HEK293 (cell line): Measurements from ENCODE around the gene SERTAD2.

Experiments
- CTCF ChIA-PET: fragments of 350-600 bp; formaldehyde crosslinking; extraction: SDS; loops from one replicate; lab custom pipeline; 2021; ENCODE audit warnings: antibody characterized with exemption; lab: Yijun Ruan, JAX
- POLR2A ChIA-PET: fragments of 300-600 bp; formaldehyde crosslinking; extraction: SDS; loops from one replicate; lab custom pipeline; 2020; ENCODE audit warnings: antibody characterized with exemption, inconsistent platforms; lab: Yijun Ruan, JAX
- H3K27ac ChIP-seq: fragments of 200-500 bp; sonication (Bioruptor generic); 2 replicates; pipeline ENCODE4 v1.5.1; 2014; ENCODE audit warnings: low read depth, low read length, control low read depth, inconsistent platforms; ENCODE audit errors: extremely low read depth
- H3K36me3 ChIP-seq, 2 experiments: fragments of 200-500 bp in 1 of 2; sonication (Bioruptor generic) in 1 of 2; 1 replicate in 1 of 2; 2 replicates in 1 of 2; pipeline ENCODE4 v1.5.1; 2014 to 2017; ENCODE audit warnings: inconsistent platforms in 2 of 2, low read length in 2 of 2; ENCODE audit not compliant: control insufficient read depth in 2 of 2, insufficient read depth in 1 of 2
- H3K4me1 ChIP-seq: fragments of 200-500 bp; sonication (Bioruptor generic); 2 replicates; pipeline ENCODE4 v1.5.1; 2014; ENCODE audit warnings: mild to moderate bottlenecking, low read length, inconsistent platforms; ENCODE audit not compliant: control insufficient read depth, insufficient read depth
- H3K4me3 ChIP-seq: 2 replicates; pipeline ENCODE4 v1.5.1; 2011; ENCODE audit warnings: low read depth, mild to moderate bottlenecking, control low read depth, low read length, moderate library complexity
- H3K9me3 ChIP-seq: fragments of 200-500 bp; sonication (Bioruptor generic); 2 replicates; pipeline ENCODE4 v1.5.1; 2014; ENCODE audit warnings: low read depth, low read length, inconsistent platforms; ENCODE audit not compliant: control insufficient read depth, insufficient read depth
- PRDM10 ChIP-seq: fragments of 450-650 bp; formaldehyde crosslinking; IDR thresholded peaks from 2 replicates; pipeline ENCODE4 v1.5.1; 2016; ENCODE audit warnings: missing biosample characterization, missing genetic modification characterization
- SALL2 ChIP-seq: fragments of 450-650 bp; formaldehyde crosslinking; IDR thresholded peaks from 2 replicates; pipeline ENCODE4 v1.5.0; 2017; ENCODE audit warnings: missing biosample characterization, mild to moderate bottlenecking, missing genetic modification characterization, borderline replicate concordance
- SCRT1 ChIP-seq: fragments of 450-650 bp; formaldehyde crosslinking; IDR thresholded peaks from 2 replicates; pipeline ENCODE4 v1.5.1; 2016; ENCODE audit warnings: missing biosample characterization, missing genetic modification characterization, borderline replicate concordance
- SCRT2 ChIP-seq: fragments of 450-650 bp; formaldehyde crosslinking; IDR thresholded peaks from 2 replicates; pipeline ENCODE4 v1.5.1; 2016; ENCODE audit warnings: missing biosample characterization, missing genetic modification characterization
- YY1 ChIP-seq: fragments of 450-650 bp; formaldehyde crosslinking; IDR thresholded peaks from 2 replicates; pipeline ENCODE4 v1.5.1; 2018; ENCODE audit warnings: missing biosample characterization, missing genetic modification characterization
- ZBTB17 ChIP-seq: fragments of 450-650 bp; formaldehyde crosslinking; IDR thresholded peaks from 2 replicates; pipeline ENCODE4 v1.5.1; 2016; ENCODE audit warnings: missing biosample characterization, missing genetic modification characterization
- ZBTB6 ChIP-seq: fragments of 450-650 bp; formaldehyde crosslinking; IDR thresholded peaks from 2 replicates; pipeline ENCODE4 v1.5.1; 2017; ENCODE audit warnings: missing biosample characterization, missing genetic modification characterization
- ZBTB7A ChIP-seq: fragments of 450-650 bp; formaldehyde crosslinking; IDR thresholded peaks from 2 replicates; pipeline ENCODE4 v1.5.1; 2016; ENCODE audit warnings: low read depth, missing biosample characterization, missing genetic modification characterization
- ZNF10 ChIP-seq: fragments of 450-650 bp; formaldehyde crosslinking; IDR thresholded peaks from 2 replicates; pipeline ENCODE4 v1.5.1; 2017; ENCODE audit warnings: missing biosample characterization, missing genetic modification characterization
- ZNF140 ChIP-seq: fragments of 450-650 bp; formaldehyde crosslinking; IDR thresholded peaks from 2 replicates; pipeline ENCODE4 v1.5.1; 2016; ENCODE audit warnings: missing biosample characterization, missing genetic modification characterization
- ZNF366 ChIP-seq: fragments of 450-650 bp; formaldehyde crosslinking; conservative IDR thresholded peaks from 2 replicates; pipeline ENCODE4 v1.5.1; 2016; ENCODE audit warnings: missing biosample characterization, missing genetic modification characterization
- ZNF518A ChIP-seq: fragments of 450-650 bp; formaldehyde crosslinking; conservative IDR thresholded peaks from 2 replicates; pipeline ENCODE4 v1.5.1; 2016; ENCODE audit warnings: low read depth, missing biosample characterization, missing genetic modification characterization
- ZNF701 ChIP-seq: fragments of 450-650 bp; formaldehyde crosslinking; IDR thresholded peaks from 2 replicates; pipeline ENCODE4 v1.5.1; 2016; ENCODE audit warnings: missing biosample characterization, missing genetic modification characterization
- ZSCAN23 ChIP-seq: fragments of 450-650 bp; formaldehyde crosslinking; IDR thresholded peaks from 2 replicates; pipeline ENCODE4 v1.5.1; 2016; ENCODE audit warnings: missing biosample characterization, missing genetic modification characterization

The SERTAD2 gene

GRCh38 chr2:64601034-64601754 lies 52.5 kb downstream of the SERTAD2 start (continued):
- TF ChIP-seq PRDM10 (tag by site-specific recombination) (peak; percentile 32; the same call in 1 of the 2 replicates), ZNF140 (tag by site-specific recombination) (no peak), SALL2 (tag by site-specific recombination) (no peak)

- H3K9me3 ChIP-seq = no peaks in the 10 kb centered on the region
- H3K4me1 ChIP-seq = peaks cover 9% of the 10 kb centered on the region
- no peaks in the 10 kb centered on the region for H3K36me3 ChIP-seq
- H3K27ac ChIP-seq = no peak overlapping the region
- TF ChIP-seq ZBTB17 (tag by site-specific recombination) = peak; percentile 93
- peak; percentile 42; the same call in 1 of the 2 replicates for TF ChIP-seq ZNF518A
- TF ChIP-seq ZBTB7A (tag by site-specific recombination) = no peak
- peak; percentile 75; the same call in 1 of the 2 replicates for TF ChIP-seq ZBTB6
- 0 out of 2 replicates have a peak, but pooled peaks have one; percentile 32 for TF ChIP-seq ZNF10 (tag by site-specific recombination)
- TF ChIP-seq, all 188 proteins: peak for 4
- POLR2A ChIA-PET = interaction anchor here (1.0 kb wide), 1 partner anchor 77 kb away, joined by 3 read pairs; no protein-coding TSS in a partner anchor
- H3K4me3 ChIP-seq = no peak overlapping the region
- CTCF ChIA-PET = interaction anchor here (0.6 to 1.3 kb wide), 7 partner anchors 11 to 575 kb away, joined by 3 to 6 read pairs (median 3); no protein-coding TSS in a partner anchor
Observed at GRCh38 chr2:64599469-64599868, 54.2 kb downstream of the SERTAD2 start.

GRCh38 chr2:64598226-64598625 lies 55.5 kb downstream of the SERTAD2 start:
- POLR2A ChIA-PET = no interaction called here
- CTCF ChIA-PET = interaction anchor here (0.6 to 1.3 kb wide), 2 partner anchors 48 to 427 kb away, joined by 3 to 5 read pairs; no protein-coding TSS in a partner anchor
- 0 out of 2 replicates have a peak, but pooled peaks have one; percentile 49 for TF ChIP-seq ZNF518A
- TF ChIP-seq ZNF701 (tag by site-specific recombination) = no peak
- TF ChIP-seq ZNF366 (tag by site-specific recombination) = no peak
- TF ChIP-seq SCRT2 = no peak
- no peak for TF ChIP-seq SCRT1 (tag by site-specific recombination)
- TF ChIP-seq ZSCAN23 (tag by site-specific recombination) = no peak
- TF ChIP-seq YY1 (tag by site-specific recombination) = no peak

More at GRCh38 chr2:64598226-64598625, 55.5 kb downstream of the SERTAD2 start:
- Histone ChIP-seq H3K4me1 (peaks cover 9% of the 10 kb centered on the region), H3K36me3 (no peaks in the 10 kb centered on the region), H3K9me3 (no peaks in the 10 kb centered on the region), H3K27ac (no peak overlapping the region), H3K4me3 (no peak overlapping the region)
